ENCODE results near the gene TBX4.

DNA sequence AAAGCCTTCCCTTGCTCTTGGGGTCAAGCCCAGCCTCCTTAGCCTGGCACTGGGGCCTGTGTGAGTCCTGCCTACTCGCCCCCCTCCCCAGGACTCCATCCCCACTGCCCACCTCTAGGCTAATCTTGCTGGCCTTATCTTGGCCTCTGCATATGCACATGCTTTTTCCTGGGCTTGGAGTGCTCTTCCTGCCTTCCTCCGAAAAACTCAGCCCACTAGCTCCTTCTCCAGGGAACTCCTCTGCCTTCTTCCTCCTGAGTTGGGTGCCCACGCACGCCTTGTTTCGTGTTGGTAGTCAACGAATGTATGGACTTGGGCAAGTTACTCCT, 36.0 kb upstream of the TBX4 start:
- TF ChIP-seq CTCF (IDR thresholded peaks at IDR 0.05; ENCODE audit: poor library complexity) (no peak), EZH2 (IDR thresholded peaks at IDR 0.05; ENCODE audit: borderline replicate concordance) (no peak)
